Activated naive CD4-positive, alpha-beta T cell treated with anti-CD3 and anti-CD28 coated beads for 36 hours (primary cell): ENCODE results near the gene HMGN5. TPM values are rescaled to one million over a fixed set of nuclear protein-coding genes. Genes with fewer than 3 reads are reported as not detected.

Experiments used
- CTCF ChIA-PET: fragments of 350-600 bp; sonication (Branson Sonifier 250); formaldehyde crosslinking; loops from one replicate; lab custom pipeline; 2021; ENCODE audit warnings: antibody characterized with exemption; lab: Charles Lee
- DNase-seq: peaks from one replicate; pipeline ENCODE4 v3.0.0-alpha.2; 2020
- H3K27ac Mint-ChIP-seq: one replicate; pipeline ENCODE4 v1.8.0; 2021; ENCODE audit warnings: mild to moderate bottlenecking, mixed read lengths
- H3K27me3 Mint-ChIP-seq: one replicate; pipeline ENCODE4 v1.8.0; 2021; ENCODE audit warnings: low read depth, mixed read lengths
- H3K36me3 Mint-ChIP-seq: one replicate; pipeline ENCODE4 v1.8.0; 2021; ENCODE audit warnings: low read depth, mixed read lengths
- H3K4me1 Mint-ChIP-seq: one replicate; pipeline ENCODE4 v1.8.0; 2021; ENCODE audit warnings: low read depth, mixed read lengths
- H3K4me3 Mint-ChIP-seq: one replicate; pipeline ENCODE4 v1.8.0; 2021; ENCODE audit warnings: mild to moderate bottlenecking, moderate library complexity, mixed read lengths
- H3K9me3 Mint-ChIP-seq: one replicate; pipeline ENCODE4 v1.8.0; 2021; ENCODE audit warnings: mixed read lengths
- intact Hi-C: fragments of 100-400 bp; cut with micrococcal nuclease; formaldehyde crosslinking; loops from one replicate; pipeline ENCODE4 v1.15.1; 2023
- total RNA-seq, 2 experiments: library from RNA; stranded (reverse); gene quantifications; one replicate each; pipeline ENCODE4 v1.2.3, GENCODE V29; 2021

HMGN5 gene
- total RNA-seq: 1 to 10 TPM; 6.2 to 6.3 TPM

GRCh38 chrX:81201671-81202455, at the start of gene HMGN5, which contains the start of gene SH3BGRL:
TSS of gene HMGN5 (minus strand) at chrX:81201913. CDS start at chrX:81121549, 80,364 bp downstream.
TSS of gene SH3BGRL (plus strand) at chrX:81202102. CDS start at chrX:81202201, 99 bp downstream.
- peak; percentile 81 for DNase-seq
- CTCF ChIA-PET: interaction anchor here (0.6 to 0.9 kb wide), 3 partner anchors 9 to 57 kb away, joined by 3 to 4 read pairs (median 3); no protein-coding TSS in a partner anchor
- intact Hi-C loops: loop anchor here (1.0 kb wide), 2 partner anchors 81 to 394 kb away; no protein-coding TSS in a partner anchor
- no peaks in the 10 kb centered on the region for H3K9me3 Mint-ChIP-seq
- H3K4me1 Mint-ChIP-seq: peaks cover 39% of the 10 kb centered on the region
- peak within 1 kb of the TSS; percentile 99 for H3K27ac Mint-ChIP-seq
- peak within 1 kb of the TSS; percentile 98 for H3K4me3 Mint-ChIP-seq
- peaks cover 9% of the 10 kb centered on the region for H3K36me3 Mint-ChIP-seq
- no peaks in the 10 kb centered on the region for H3K27me3 Mint-ChIP-seq

GRCh38 chrX:81241753-81242152, 40.0 kb upstream of the HMGN5 start:
- DNase-seq: no peak
- Mint-ChIP-seq H3K4me3 (no peak overlapping the region), H3K4me1 (peaks cover 3% of the 10 kb centered on the region), H3K27me3 (no peaks in the 10 kb centered on the region), H3K36me3 (peaks cover 34% of the 10 kb centered on the region), H3K9me3 (peaks cover 10% of the 10 kb centered on the region), H3K27ac (no peak overlapping the region)
- intact Hi-C loops: no loop called here
- CTCF ChIA-PET: no interaction called here

- Mint-ChIP-seq H3K9me3 (peaks cover 10% of the 10 kb centered on the region), H3K27me3 (no peaks in the 10 kb centered on the region), H3K4me1 (peaks cover 3% of the 10 kb centered on the region), H3K27ac (no peak overlapping the region), H3K36me3 (peaks cover 42% of the 10 kb centered on the region), H3K4me3 (no peak overlapping the region)
- intact Hi-C loops: no loop called here
- CTCF ChIA-PET: no interaction called here
- DNase-seq: no peak
These were observed 39.1 kb upstream of the HMGN5 start for GRCh38 chrX:81240701-81241331.

- H3K4me3 Mint-ChIP-seq: no peak overlapping the region
- no peaks in the 10 kb centered on the region for H3K27me3 Mint-ChIP-seq
- H3K27ac Mint-ChIP-seq: no peak overlapping the region
- peaks cover 47% of the 10 kb centered on the region for H3K36me3 Mint-ChIP-seq
- H3K4me1 Mint-ChIP-seq: peaks cover 3% of the 10 kb centered on the region
- intact Hi-C loops: no loop called here
- CTCF ChIA-PET: no interaction called here
- H3K9me3 Mint-ChIP-seq: peaks cover 10% of the 10 kb centered on the region
- no peak for DNase-seq
These were observed 36.5 kb upstream of the HMGN5 start for GRCh38 chrX:81238166-81238565.

GRCh38 chrX:81237516-81237915, 35.8 kb upstream of the HMGN5 start:
- H3K4me3 Mint-ChIP-seq: no peak overlapping the region
- no peak overlapping the region for H3K27ac Mint-ChIP-seq
- no peaks in the 10 kb centered on the region for H3K27me3 Mint-ChIP-seq
- intact Hi-C loops: no loop called here
- H3K36me3 Mint-ChIP-seq: peaks cover 45% of the 10 kb centered on the region
- peaks cover 10% of the 10 kb centered on the region for H3K9me3 Mint-ChIP-seq
- DNase-seq: no peak
- CTCF ChIA-PET: no interaction called here
- H3K4me1 Mint-ChIP-seq: peaks cover 2% of the 10 kb centered on the region

- no peaks in the 10 kb centered on the region for H3K9me3 Mint-ChIP-seq
- intact Hi-C loops: no loop called here
- peaks cover 11% of the 10 kb centered on the region for H3K4me1 Mint-ChIP-seq
- DNase-seq: no peak
- H3K27ac Mint-ChIP-seq: no peak overlapping the region
- no peaks in the 10 kb centered on the region for H3K27me3 Mint-ChIP-seq
- H3K36me3 Mint-ChIP-seq: peaks cover 21% of the 10 kb centered on the region
- CTCF ChIA-PET: no interaction called here
- H3K4me3 Mint-ChIP-seq: no peak overlapping the region
These were observed 30.5 kb upstream of the HMGN5 start for GRCh38 chrX:81232218-81232617.

- Mint-ChIP-seq H3K36me3 (peaks cover 13% of the 10 kb centered on the region), H3K4me3 (no peak overlapping the region), H3K4me1 (peaks cover 12% of the 10 kb centered on the region), H3K9me3 (no peaks in the 10 kb centered on the region), H3K27ac (no peak overlapping the region), H3K27me3 (no peaks in the 10 kb centered on the region)
- CTCF ChIA-PET: no interaction called here
- no peak for DNase-seq
- intact Hi-C loops: no loop called here
These were observed 29.8 kb upstream of the HMGN5 start for GRCh38 chrX:81231476-81231875.

GRCh38 chrX:81229901-81230300, 28.2 kb upstream of the HMGN5 start:
- intact Hi-C loops: no loop called here
- H3K36me3 Mint-ChIP-seq: peaks cover 5% of the 10 kb centered on the region
- H3K27ac Mint-ChIP-seq: no peak overlapping the region
- H3K4me3 Mint-ChIP-seq: no peak overlapping the region
- H3K9me3 Mint-ChIP-seq: no peaks in the 10 kb centered on the region
- peaks cover 12% of the 10 kb centered on the region for H3K4me1 Mint-ChIP-seq
- no peak for DNase-seq
- no peaks in the 10 kb centered on the region for H3K27me3 Mint-ChIP-seq
- CTCF ChIA-PET: no interaction called here

- DNase-seq: no peak
- no peak overlapping the region for H3K4me3 Mint-ChIP-seq
- H3K36me3 Mint-ChIP-seq: peaks cover 4% of the 10 kb centered on the region
- intact Hi-C loops: no loop called here
- CTCF ChIA-PET: interaction anchor here (0.7 kb wide), 1 partner anchor 9 kb away, joined by 3 read pairs; no protein-coding TSS in a partner anchor
- no peaks in the 10 kb centered on the region for H3K9me3 Mint-ChIP-seq
- no peaks in the 10 kb centered on the region for H3K27me3 Mint-ChIP-seq
- no peak overlapping the region for H3K27ac Mint-ChIP-seq
- H3K4me1 Mint-ChIP-seq: peaks cover 12% of the 10 kb centered on the region
These were observed 27.5 kb upstream of the HMGN5 start for GRCh38 chrX:81229229-81229628.

- Mint-ChIP-seq H3K27me3 (no peaks in the 10 kb centered on the region), H3K27ac (no peak overlapping the region), H3K4me3 (no peak overlapping the region), H3K4me1 (peaks cover 24% of the 10 kb centered on the region), H3K36me3 (peaks cover 12% of the 10 kb centered on the region), H3K9me3 (no peaks in the 10 kb centered on the region)
- no peak for DNase-seq
- intact Hi-C loops: no loop called here
- CTCF ChIA-PET: no interaction called here
These were observed 14.0 kb upstream of the HMGN5 start for GRCh38 chrX:81215685-81216084.

GRCh38 chrX:81208916-81209315, 7.2 kb upstream of the HMGN5 start:
- Mint-ChIP-seq H3K9me3 (no peaks in the 10 kb centered on the region), H3K4me3 (no peak overlapping the region), H3K27ac (no peak overlapping the region), H3K4me1 (peaks cover 35% of the 10 kb centered on the region), H3K36me3 (peaks cover 19% of the 10 kb centered on the region), H3K27me3 (no peaks in the 10 kb centered on the region)
- intact Hi-C loops: no loop called here
- no peak for DNase-seq
- CTCF ChIA-PET: no interaction called here

- H3K4me3 Mint-ChIP-seq: no peak overlapping the region
- H3K27ac Mint-ChIP-seq: no peak overlapping the region
- H3K36me3 Mint-ChIP-seq: peaks cover 13% of the 10 kb centered on the region
- no peak for DNase-seq
- H3K4me1 Mint-ChIP-seq: peaks cover 40% of the 10 kb centered on the region
- CTCF ChIA-PET: no interaction called here
- intact Hi-C loops: no loop called here
- no peaks in the 10 kb centered on the region for H3K9me3 Mint-ChIP-seq
- no peaks in the 10 kb centered on the region for H3K27me3 Mint-ChIP-seq
These were observed 4.8 kb upstream of the HMGN5 start for GRCh38 chrX:81206476-81206875.
